GM13976 (cell line): ENCODE data around the gene CGB8.
A peak's percentile ranks its signal among the peaks of the same experiment; 100 is the strongest.
"Not testable (repeated sequence)": the region's sequence is repeated elsewhere in the genome, so short reads cannot be mapped to it uniquely, and the experiment has no call there.

ENCODE experiments used
- DNase-seq: peaks from one replicate; pipeline ENCODE4 v3.0.0; 2012; ENCODE audit warnings: low spot score
- in situ Hi-C: fragments of 300-500 bp; cut with MboI; formaldehyde crosslinking; loops from one replicate; pipeline ENCODE4 v1.12.0; 2022; ENCODE audit warnings: low sequenced_read_pairs, mixed read lengths, inconsistent platforms; ENCODE audit not compliant: unreplicated experiment
- TF ChIP-seq, protein P1 (sequence below): IDR thresholded peaks from 2 replicates; pipeline ENCODE4 v1.5.1; 2012; ENCODE audit warnings: borderline replicate concordance, mild to moderate bottlenecking; ENCODE audit not compliant: insufficient read depth; ENCODE audit errors: extremely low read depth, missing control alignments, control extremely low read depth

The CGB8 gene

DNA sequence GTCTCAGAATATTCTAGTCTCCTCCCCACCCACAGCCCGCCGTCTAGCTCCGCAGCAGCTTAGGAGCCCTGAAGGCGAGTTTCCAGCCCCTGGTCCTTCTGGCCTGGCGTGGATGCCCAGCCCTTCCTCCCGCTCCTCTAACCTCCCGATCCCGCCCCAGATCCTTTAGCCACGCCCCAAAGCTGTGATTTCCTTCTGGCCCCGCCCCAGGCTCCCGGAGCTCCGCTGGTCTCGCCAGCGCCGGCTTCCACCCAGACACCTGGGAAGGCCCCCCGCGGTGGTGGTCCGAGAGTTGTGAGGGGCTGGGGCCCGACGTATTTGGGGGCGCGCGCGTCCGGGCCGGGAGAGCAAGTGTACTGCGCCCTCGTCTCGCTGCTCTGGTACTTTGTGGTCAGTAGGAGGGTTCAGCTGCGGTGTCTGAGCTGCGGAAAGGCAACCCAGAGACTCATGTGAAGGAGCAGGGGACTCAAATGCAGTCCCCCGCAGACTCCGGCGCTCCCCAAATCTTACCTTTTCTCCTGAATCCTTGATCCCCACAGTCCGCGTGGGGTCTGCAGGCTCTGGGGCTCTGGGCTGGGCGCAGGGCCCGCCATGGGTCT, 8.8 kb upstream of the CGB8 start, which contains the start of gene CGB7:
Gene CGB7, minus strand, starts transcription at position 114 of the 599 bp plus-strand sequence. CDS start 2,374 bp downstream, outside the sequence.
- peak; percentile 61 for DNase-seq
- TF ChIP-seq, protein P1, sequence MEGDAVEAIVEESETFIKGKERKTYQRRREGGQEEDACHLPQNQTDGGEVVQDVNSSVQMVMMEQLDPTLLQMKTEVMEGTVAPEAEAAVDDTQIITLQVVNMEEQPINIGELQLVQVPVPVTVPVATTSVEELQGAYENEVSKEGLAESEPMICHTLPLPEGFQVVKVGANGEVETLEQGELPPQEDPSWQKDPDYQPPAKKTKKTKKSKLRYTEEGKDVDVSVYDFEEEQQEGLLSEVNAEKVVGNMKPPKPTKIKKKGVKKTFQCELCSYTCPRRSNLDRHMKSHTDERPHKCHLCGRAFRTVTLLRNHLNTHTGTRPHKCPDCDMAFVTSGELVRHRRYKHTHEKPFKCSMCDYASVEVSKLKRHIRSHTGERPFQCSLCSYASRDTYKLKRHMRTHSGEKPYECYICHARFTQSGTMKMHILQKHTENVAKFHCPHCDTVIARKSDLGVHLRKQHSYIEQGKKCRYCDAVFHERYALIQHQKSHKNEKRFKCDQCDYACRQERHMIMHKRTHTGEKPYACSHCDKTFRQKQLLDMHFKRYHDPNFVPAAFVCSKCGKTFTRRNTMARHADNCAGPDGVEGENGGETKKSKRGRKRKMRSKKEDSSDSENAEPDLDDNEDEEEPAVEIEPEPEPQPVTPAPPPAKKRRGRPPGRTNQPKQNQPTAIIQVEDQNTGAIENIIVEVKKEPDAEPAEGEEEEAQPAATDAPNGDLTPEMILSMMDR = no peak
- in situ Hi-C loops = no loop called here

DNA sequence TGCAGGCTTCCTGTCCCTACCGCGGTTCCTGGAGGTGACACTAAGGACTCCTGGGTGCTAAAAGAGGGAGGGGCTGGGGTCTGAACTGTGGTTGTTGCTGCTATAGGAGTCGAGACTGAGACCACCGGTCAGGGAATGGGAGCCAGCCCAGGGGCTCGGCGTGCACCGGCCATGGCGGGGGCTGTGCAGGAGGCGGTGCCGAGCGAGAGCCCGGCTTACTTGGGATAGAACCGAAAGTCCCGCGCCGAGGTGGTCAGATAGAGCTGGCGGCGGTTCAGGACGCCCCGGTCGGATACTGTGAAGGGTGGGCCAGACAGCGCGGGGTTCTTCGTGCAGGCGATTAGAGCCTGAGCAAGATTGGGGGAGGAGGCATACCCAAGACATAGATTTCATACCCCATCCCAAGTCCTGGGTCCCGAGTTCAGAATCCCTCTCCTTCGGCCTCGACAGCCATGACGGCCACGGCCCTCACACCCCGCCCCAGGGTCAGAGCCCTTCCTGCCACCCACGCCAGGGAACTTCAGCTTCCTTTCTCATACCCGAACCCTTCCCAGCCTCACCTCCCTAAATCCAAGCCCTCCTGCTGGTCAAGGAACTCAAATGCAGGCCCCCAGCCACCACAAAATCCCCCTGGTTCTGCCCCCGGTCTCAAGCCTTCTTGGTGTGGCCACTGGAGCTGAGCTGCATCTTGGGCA, 8.1 kb upstream of the CGB8 start:
- DNase-seq = peak; percentile 29
- in situ Hi-C loops = not testable (repeated sequence)

DNA sequence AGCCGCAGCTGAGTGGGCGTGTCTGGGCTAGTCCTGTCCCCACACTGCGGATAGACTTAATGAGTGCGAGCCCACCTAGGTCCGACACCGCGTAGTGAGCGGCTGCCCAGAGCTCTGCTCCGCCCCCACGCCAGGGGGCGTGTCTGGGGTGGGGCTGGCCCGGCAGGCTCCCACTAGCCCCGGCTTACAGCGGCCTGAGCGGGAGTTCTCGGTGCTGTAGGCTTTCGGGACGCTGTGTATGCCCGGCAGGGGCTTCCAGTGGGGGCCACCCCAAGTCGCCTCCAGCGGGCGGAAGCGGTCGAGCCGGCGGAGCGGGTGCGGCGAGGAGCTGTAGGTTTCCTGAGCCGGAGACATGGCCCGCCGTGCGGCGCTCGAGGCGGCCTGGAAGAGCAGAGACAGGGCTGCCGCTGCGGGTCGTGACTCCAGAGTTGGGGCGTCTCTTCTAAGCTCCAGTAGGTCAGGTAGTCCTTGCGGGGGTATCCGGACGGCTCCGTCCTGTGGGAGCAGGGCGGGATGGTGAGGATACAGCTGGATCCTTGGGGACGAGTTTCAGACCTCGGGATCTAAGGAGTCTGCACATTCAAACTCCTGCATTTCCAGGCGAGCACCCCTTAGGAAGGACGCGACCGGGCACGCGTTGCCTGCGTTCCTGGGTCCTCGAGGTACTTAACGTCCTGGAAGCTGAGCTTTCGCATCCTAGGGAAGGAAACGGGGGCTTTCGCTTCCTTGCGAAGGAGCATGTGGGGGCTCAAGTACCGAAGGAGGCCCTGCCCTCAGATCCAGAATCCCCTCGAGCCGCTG, 7.4 kb upstream of the CGB8 start:
- peak; percentile 88 for DNase-seq
- TF ChIP-seq, protein P1 = no peak
- in situ Hi-C loops = no loop called here

DNA sequence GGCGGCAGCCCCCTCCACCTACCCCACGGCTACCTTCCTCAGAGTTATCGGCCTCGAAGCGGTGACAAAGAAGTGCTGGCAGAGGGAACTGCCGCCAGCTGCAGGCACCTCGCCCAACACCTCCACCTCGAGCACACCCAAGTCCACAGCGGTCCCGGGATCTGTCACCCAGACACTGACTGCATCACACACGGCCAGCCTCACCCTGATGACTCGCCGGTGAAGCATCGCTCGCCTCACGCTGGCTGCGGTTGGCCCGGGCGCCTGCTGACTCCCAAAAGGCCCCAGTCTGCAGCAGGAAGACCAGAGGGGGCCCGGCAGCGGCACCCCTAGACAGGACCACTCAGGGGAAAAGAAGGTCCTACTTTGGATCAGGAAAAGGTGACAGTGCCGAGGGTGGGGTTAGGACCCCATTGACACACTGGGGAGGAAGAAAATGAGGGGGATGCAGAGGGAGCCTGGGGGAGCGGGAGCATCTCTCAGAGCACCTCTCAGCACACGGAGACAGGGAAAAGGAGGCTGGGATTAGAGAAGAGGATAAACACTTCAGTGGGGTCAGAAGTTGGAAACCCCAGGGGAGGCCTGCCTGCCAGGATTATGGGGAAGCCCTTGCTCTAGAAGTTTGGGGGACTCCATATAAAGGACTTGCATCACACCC, 1.6 kb upstream of the CGB8 start:
- DNase-seq, in situ Hi-C loops: not testable (repeated sequence)

DNA sequence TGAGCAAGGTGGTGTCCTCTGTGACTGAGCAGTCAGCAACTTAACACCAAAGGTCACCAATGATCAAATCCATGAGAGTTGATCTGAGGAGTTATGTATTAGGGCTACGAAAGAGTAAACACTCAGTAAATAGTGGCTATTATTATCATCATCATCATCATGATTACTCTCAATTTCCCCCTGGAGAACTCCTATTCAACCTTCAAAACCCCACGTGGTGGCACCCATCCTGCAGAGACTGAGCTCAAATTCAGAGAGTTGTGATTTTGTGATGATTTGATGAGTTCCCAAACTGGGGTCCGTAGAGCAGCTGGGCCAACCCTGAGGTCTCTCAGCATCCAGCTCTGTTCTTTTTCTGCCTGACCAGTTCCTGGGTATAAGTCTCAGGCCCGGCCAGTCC, 923 bp upstream of the CGB8 start:
- in situ Hi-C loops, DNase-seq: not testable (repeated sequence)

DNA sequence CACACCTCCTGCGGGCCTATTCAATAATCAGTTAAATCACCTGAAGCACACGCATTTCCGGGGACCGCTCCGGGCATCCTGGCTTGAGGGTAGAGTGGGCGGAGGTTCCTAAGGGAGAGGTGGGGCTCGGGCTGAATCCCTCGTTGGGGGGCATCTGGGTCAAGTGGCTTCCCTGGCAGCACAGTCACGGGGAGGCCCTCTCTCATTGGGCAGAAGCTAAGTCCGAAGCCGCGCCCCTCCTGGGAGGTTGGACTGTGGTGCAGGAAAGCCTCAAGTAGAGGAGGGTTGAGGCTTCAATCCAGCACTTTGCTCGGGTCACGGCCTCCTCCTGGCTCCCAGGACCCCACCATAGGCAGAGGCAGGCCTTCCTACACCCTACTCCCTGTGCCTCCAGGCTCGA, 5.4 kb downstream of the CGB8 start, which contains the start of gene CGB5:
Gene CGB5, plus strand, starts transcription at position 301 of the 400 bp plus-strand sequence. CDS start 362 bp downstream, outside the sequence.
- DNase-seq, in situ Hi-C loops: not testable (repeated sequence)

DNA sequence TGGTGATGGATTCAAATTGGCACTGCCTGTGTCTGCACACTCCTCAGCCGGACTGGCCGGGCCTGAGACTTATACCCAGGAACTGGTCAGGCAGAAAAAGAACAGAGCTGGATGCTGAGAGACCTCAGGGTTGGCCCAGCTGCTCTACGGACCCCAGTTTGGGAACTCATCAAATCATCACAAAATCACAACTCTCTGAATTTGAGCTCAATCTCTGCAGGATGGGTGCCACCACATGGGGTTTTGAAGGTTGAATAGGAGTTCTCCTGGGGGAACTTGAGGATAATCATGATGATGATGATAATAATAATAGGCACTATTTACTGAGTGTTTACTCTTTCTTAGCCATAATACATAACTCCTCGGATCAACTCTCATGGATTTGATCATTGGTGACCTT, 6.2 kb downstream of the CGB8 start:
- in situ Hi-C loops, DNase-seq: not testable (repeated sequence)

DNA sequence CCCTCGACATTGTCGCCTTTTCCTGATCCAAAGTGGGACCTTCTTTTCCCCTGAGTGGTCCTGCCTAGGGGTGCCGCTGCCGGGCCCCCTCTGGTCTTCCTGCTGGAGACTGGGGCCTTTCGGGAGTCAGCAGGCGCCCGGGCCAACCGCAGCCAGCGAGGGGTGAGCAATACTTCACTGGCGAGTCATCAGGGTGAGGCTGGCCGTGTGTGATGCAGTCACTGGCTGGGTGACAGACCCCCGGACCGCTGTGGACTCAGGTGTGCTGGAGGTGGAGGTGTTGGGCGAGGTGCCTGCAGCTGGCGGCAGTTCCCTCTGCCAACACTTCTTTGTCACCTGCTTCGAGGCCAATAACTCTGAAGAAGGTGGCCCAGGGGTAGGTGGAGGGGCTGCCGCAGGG, 6.7 kb downstream of the CGB8 start:
- no peak for DNase-seq
- TF ChIP-seq, protein P1 = no peak
- in situ Hi-C loops = no loop called here

DNA sequence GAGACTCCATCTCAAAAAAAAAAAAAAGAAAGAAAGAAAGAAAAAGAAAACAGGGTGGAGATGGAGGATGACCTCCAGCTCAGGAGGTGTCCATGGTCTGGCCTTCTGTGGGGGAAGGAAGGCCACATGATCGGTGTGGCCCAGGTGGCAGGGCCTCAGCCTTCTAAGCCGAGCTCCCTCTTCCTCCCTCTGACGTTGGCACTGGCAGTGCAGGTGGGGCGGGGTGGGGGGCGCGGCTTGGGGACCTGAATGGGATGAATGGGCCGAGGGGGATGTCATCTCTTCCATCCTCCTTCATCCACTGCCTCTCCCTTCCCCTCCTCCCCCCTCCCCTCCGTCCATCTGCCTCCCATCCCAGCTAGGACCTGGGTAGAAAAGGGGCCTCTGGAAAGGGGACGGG, 9.2 kb downstream of the CGB8 start:
- DNase-seq, in situ Hi-C loops: not testable (repeated sequence)

DNA sequence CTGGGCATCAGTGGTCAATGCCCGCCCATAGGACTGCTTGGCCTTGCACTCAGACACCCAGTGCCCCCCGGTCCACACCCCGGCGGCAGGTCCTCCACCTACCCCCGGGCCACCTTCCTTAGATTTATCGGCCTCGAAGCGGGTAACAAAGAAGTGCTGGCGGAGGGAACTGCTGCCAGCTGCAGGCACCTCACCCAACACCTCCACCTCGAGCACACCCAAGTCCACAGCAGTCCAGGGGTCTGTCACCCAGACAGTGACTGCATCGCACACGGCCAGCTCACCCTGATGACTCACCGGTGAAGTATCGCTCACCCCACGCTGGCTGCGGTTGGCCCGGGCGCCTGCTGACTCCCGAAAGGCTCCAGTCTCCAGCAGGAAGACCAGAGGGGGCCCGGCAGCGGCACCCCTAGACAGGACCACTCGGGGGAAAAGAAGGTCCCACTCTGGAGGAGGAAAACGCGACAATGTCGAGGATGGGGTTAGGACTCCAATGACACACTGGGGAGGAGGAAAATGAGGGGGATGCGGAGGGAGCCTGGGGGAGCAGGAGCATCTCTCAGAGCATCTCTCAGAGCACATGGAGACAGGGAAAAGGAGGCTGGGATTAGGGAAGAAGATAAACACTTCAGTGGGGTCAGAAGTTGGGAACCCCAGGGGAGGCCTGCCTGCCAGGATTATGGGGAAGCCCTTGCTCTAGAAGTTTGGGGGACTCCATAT, 10.2 kb downstream of the CGB8 start:
- in situ Hi-C loops, DNase-seq: not testable (repeated sequence)

DNA sequence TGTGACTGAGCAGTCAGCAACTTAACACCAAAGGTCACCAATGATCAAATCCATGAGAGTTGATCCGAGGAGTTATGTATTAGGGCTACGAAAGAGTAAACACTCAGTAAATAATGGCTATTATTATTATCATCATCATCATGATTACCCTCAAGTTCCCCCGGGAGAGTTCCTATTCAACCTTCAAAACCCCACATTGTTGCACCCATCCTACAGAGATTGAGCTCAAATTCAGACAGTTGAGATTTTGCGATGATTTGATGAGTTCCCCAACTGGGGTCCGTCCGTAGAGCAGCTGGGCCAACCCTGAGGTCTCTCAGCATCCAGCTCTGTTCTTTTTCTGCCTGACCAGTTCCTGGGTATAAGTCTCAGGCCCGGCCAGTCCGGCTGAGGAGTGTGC, 10.8 kb downstream of the CGB8 start:
- in situ Hi-C loops, DNase-seq: not testable (repeated sequence)
